ENCODE measurements around the gene CTDNEP1.
A peak's percentile ranks its signal among the peaks of the same experiment; 100 is the strongest.
"Not testable (repeated sequence)": the region's sequence is repeated elsewhere in the genome, so short reads cannot be mapped to it uniquely, and the experiment has no call there.

CTDNEP1 gene

GRCh38 chr17:7252176-7253043, 876 bp upstream of the CTDNEP1 start, which contains the start of gene ELP5:
Gene ELP5 (plus strand): TSS chr17:7252215. CDS start chr17:7252551, 336 bp downstream.
- TF ChIP-seq CTCF (IDR thresholded peaks at IDR 0.05; ENCODE audit: borderline replicate concordance, insufficient read depth, low read depth, low read length) = peak; percentile 27; the same call in 1 of the 2 replicates
- H3K4me3 ChIP-seq (ENCODE audit: low read depth, low read length) = peak within 1 kb of the TSS; percentile 99

GRCh38 chr17:7250695-7251627, 573 bp downstream of the CTDNEP1 start:
- no peak for TF ChIP-seq CTCF (IDR thresholded peaks at IDR 0.05; ENCODE audit: borderline replicate concordance, insufficient read depth, low read depth, low read length)

GRCh38 chr17:7249830-7250229, 1.7 kb downstream of the CTDNEP1 start:
- no peak for TF ChIP-seq CTCF (IDR thresholded peaks at IDR 0.05; ENCODE audit: borderline replicate concordance, insufficient read depth, low read depth, low read length)
- H3K4me3 ChIP-seq (ENCODE audit: low read depth, low read length) = peak overlapping the region; percentile 99

More at GRCh38 chr17:7250695-7251627, 573 bp downstream of the CTDNEP1 start:
- H3K4me3 ChIP-seq (ENCODE audit: low read depth, low read length) = peak overlapping the region; percentile 99

- H3K4me3 ChIP-seq (ENCODE audit: low read depth, low read length) = no peak overlapping the region
- no peak for TF ChIP-seq CTCF (IDR thresholded peaks at IDR 0.05; ENCODE audit: borderline replicate concordance, insufficient read depth, low read depth, low read length)
These were observed 2.3 kb downstream of the CTDNEP1 start for GRCh38 chr17:7249214-7249613.

GRCh38 chr17:7248796-7249195, 2.7 kb downstream of the CTDNEP1 start:
- no peak for TF ChIP-seq CTCF (IDR thresholded peaks at IDR 0.05; ENCODE audit: borderline replicate concordance, insufficient read depth, low read depth, low read length)
- no peak overlapping the region for H3K4me3 ChIP-seq (ENCODE audit: low read depth, low read length)

GRCh38 chr17:7246779-7247178, 4.8 kb downstream of the CTDNEP1 start:
- no peak for TF ChIP-seq CTCF (IDR thresholded peaks at IDR 0.05; ENCODE audit: borderline replicate concordance, insufficient read depth, low read depth, low read length)
- no peak overlapping the region for H3K4me3 ChIP-seq (ENCODE audit: low read depth, low read length)

GRCh38 chr17:7243838-7244237, 7.7 kb downstream of the CTDNEP1 start:
- not testable (repeated sequence) for H3K4me3 ChIP-seq (ENCODE audit: low read depth, low read length)
